Measurements from ENCODE around the gene VPS16. TPM values are rescaled to one million over a fixed set of nuclear protein-coding genes. Genes with fewer than 3 reads are reported as not detected.

VPS16 gene
- total RNA-seq, 1 experiment from 2014 or later, result 38.1 TPM

DNA sequence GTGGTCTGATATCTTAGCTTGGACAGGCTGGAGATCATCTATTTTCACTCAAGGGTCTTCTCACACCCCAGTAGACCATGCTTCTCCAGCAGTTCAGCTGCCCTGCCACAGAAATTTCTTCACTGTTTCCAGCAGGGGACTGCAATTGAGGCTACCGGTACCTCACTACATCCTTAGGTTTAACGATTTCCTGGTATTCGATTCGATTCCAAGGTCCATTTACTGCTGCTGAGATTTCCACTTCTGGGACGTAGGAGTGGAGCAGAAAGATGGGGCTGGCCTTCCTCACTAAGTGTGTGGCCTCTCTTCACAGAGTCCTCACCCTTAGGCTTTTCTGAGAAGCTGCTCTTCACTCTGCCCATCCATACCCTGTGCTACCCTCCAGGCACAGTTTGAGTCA is 6.2 kb downstream of the VPS16 start:
- TF ChIP-seq, protein P1, sequence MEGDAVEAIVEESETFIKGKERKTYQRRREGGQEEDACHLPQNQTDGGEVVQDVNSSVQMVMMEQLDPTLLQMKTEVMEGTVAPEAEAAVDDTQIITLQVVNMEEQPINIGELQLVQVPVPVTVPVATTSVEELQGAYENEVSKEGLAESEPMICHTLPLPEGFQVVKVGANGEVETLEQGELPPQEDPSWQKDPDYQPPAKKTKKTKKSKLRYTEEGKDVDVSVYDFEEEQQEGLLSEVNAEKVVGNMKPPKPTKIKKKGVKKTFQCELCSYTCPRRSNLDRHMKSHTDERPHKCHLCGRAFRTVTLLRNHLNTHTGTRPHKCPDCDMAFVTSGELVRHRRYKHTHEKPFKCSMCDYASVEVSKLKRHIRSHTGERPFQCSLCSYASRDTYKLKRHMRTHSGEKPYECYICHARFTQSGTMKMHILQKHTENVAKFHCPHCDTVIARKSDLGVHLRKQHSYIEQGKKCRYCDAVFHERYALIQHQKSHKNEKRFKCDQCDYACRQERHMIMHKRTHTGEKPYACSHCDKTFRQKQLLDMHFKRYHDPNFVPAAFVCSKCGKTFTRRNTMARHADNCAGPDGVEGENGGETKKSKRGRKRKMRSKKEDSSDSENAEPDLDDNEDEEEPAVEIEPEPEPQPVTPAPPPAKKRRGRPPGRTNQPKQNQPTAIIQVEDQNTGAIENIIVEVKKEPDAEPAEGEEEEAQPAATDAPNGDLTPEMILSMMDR (IDR thresholded peaks at IDR 0.05 in 2 of 3, conservative IDR thresholded peaks at IDR 0.05 in 1 of 3; ENCODE audit: borderline replicate concordance in 1 of 3, insufficient read depth in 1 of 3, low read depth in 2 of 3, low read length in 2 of 3), result no peak
- TF ChIP-seq, protein P2, sequence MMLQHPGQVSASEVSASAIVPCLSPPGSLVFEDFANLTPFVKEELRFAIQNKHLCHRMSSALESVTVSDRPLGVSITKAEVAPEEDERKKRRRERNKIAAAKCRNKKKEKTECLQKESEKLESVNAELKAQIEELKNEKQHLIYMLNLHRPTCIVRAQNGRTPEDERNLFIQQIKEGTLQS (IDR thresholded peaks at IDR 0.05), result no peak
- TF ChIP-seq EZH2 (IDR thresholded peaks at IDR 0.05) (no peak), EGR1 (IDR thresholded peaks at IDR 0.05; ENCODE audit: low read depth) (no peak), JUND (IDR thresholded peaks at IDR 0.05) (no peak), ELF1 (IDR thresholded peaks at IDR 0.05; ENCODE audit: borderline replicate concordance, low read depth) (no peak), CBX3 (IDR thresholded peaks at IDR 0.05; ENCODE audit: low read depth) (no peak), ZNF274 (IDR thresholded peaks at IDR 0.05; ENCODE audit: low read depth, low read length) (no peak), POLR2AphosphoS5 (IDR thresholded peaks at IDR 0.05; ENCODE audit: low read depth, low read length) (no peak), SP1 (IDR thresholded peaks at IDR 0.05; ENCODE audit: low read depth) (no peak)
- TF ChIP-seq, protein P3, sequence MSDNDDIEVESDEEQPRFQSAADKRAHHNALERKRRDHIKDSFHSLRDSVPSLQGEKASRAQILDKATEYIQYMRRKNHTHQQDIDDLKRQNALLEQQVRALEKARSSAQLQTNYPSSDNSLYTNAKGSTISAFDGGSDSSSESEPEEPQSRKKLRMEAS (IDR thresholded peaks at IDR 0.05), result no peak
- Histone ChIP-seq H3K27me3 (ENCODE audit: insufficient read depth, low read length) (no peaks in the 10 kb centered on the region), H3K4me2 (ENCODE audit: low read length) (no peak overlapping the region), H3K9me3 (ENCODE audit: control insufficient read depth in 1 of 2, insufficient read depth in 1 of 2, low read depth in 1 of 2, low read length in 2 of 2) (no peaks in the 10 kb centered on the region), H3K79me2 (ENCODE audit: insufficient read depth, low read length) (no peaks in the 10 kb centered on the region), H3K4me3 (replicated peaks in 1 of 2; ENCODE audit: low read depth in 1 of 2, low read length in 2 of 2) (no peak overlapping the region), H4K20me1 (ENCODE audit: insufficient read depth) (no peaks in the 10 kb centered on the region), H3K36me3 (ENCODE audit: control insufficient read depth in 1 of 2, insufficient read depth in 2 of 2, low read length in 2 of 2) (no peaks in the 10 kb centered on the region), H3K4me1 (ENCODE audit: control insufficient read depth in 1 of 2, insufficient read depth in 2 of 2, low read length in 2 of 2) (peaks cover 2 to 3% of the 10 kb centered on the region in 2 experiments; a peak in 2 of 4 replicates), H2AFZ (ENCODE audit: low read depth, low read length, poor library complexity, severe bottlenecking) (no peak overlapping the region), H3K9me2 (ENCODE audit: insufficient read depth) (no peaks in the 10 kb centered on the region), H3K27ac (ENCODE audit: low read depth, low read length) (no peak overlapping the region), H3K9ac (ENCODE audit: low read length) (no peak overlapping the region)
- ChIA-PET RAD21 (ENCODE audit: low non-redundant PET in 1 of 2, low total read pairs in 2 of 2, uncharacterized antibody in 2 of 2, unreplicated experiment in 2 of 2) (no interaction called here), POLR2A (no interaction called here), CTCF (no interaction called here)
- intact Hi-C loops (cut with micrococcal nuclease), result no loop called here
- no peak for DNase-seq (ENCODE audit: low read depth, low spot score)
- no peak for ATAC-seq
- no TSS peak for BruUV-seq (replicated peaks)
